GM21529 (cell line): ENCODE measurements around the gene PRKG2.
"Not testable (repeated sequence)": the region's sequence is repeated elsewhere in the genome, so short reads cannot be mapped to it uniquely, and the experiment has no call there.

Experiments
- ATAC-seq: cut with Tn5 transposase; IDR thresholded peaks from one replicate; pipeline ENCODE4 v1.9.1; 2021; ENCODE audit not compliant: unreplicated experiment

The PRKG2 gene

DNA sequence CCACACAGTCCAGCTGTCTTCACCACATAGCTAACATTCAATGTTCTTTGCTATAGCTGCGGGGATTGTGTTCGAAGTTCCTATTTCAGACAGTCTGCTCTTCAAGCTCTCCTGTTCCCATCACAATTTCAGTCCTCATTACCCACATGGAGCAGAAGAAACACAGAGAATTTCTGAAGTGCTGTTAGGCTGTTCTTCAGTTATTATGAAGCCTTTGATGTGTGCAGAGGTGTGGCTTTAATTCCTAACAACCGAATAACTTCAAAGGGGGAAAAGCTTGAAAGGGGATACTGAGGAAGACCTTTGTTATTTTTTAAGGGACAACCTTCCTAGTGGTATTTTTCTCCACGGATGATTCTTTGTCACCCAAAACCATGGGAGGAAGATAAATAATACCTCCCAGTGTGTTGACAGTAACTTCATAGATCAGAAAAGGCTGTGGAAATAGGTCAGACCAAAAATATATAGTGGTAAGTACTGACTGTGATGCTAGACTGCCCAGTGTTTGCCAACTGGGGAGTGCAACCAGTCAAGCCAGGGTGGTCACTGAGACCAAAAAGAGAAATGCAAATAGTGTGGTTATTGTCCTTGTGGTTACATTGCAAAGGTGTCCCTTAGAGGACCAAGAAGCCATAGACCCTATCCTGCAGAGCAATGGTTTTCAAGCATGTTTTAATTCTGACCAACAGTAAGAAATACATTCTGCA is 52.1 kb downstream of the PRKG2 start:
- no peak for ATAC-seq

DNA sequence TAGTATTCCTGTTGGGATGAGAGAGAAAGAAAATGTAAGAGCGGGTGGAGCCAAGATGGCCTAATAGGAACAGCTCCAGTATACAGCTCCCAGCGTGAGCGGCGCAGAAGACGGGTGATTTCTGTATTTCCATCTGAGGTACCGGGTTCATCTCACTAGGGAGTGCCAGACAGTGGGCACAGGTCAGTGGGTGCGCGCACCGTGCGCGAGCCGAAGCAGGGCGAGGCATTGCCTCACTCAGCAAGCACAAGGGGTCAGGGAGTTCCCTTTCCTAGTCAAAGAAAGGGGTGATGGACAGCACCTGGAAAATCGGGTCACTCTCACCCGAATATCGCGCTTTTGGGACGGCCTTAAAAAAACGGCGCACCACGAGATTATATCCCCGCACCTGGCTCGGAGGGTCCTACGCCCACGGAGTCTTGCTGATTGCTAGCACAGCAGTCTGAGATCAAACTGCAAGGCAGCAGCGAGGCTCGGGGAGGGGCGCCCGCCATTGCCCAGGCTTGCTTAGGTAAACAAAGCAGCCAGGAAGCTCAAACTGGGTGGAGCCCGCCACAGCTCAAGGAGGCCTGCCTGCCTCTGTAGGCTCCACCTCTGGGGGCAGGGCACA is 61.2 kb downstream of the PRKG2 start:
- ATAC-seq = not testable (repeated sequence)

GRCh38 chr4:81152839-81153713 is 61.9 kb downstream of the PRKG2 start:
- ATAC-seq = no peak

- ATAC-seq = no peak
Measured at GRCh38 chr4:81149976-81150375, 65.0 kb downstream of the PRKG2 start.

DNA sequence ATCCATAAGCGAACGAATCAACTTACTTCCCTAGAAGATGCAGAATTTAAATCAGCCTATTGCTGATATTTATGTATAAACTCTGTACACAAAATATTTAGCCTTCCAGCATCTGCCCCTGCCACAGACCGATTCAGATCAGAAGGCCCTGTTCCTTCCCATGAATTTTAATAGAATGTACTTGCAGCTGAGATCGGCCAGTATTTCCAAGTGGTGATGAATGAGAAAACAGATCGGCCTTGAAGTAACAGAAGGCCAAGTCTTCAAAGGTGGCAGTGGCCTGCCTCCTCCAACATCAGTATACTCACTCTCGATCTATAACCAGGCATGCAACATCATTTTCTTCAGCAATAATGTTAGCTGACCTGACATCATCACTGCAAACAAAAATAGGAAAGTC is 66.4 kb downstream of the PRKG2 start:
- ATAC-seq = no peak

DNA sequence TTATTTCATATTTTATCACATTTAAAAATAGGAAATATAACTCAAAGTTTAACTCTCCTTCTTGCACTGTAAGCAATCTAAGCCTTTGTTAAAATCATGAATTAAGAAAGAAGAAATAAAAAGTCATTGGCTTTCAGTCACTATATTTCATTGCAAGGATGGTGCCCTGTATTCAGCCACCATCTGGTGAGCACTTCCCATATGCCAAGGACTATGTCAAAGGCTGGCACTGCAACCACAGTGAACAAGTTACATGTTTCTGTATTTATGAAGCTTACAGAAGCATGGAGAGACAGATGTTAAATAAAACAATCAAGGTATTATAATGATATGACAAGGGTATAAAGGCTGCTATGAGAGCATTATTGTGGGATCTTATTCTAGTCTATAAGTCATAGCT is 68.6 kb downstream of the PRKG2 start:
- no peak for ATAC-seq

DNA sequence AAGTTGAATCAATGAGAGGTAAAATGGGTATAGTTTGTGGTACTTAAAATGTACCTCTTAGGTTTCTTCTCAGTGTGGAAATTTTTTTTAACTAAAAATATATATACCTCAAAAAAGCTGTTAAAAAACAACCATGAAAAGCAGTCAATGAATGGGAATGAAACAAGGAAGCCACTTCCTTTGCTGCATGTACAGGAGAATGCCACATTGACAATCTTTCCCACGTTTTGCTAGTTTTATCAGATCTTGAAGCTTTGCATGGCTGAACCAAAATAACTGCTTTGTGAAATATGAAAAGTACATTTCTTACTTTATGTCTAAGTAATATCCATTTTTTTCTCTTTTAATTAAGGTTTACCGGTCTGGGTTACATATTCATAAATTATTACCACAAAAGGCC is 71.8 kb downstream of the PRKG2 start:
- ATAC-seq = no peak

GRCh38 chr4:81142744-81143143 is 72.3 kb downstream of the PRKG2 start:
- no peak for ATAC-seq

- ATAC-seq = no peak
Measured at GRCh38 chr4:81137894-81138293, 77.1 kb downstream of the PRKG2 start.

- ATAC-seq = no peak
Measured at GRCh38 chr4:81137446-81137845, 77.6 kb downstream of the PRKG2 start.

- no peak for ATAC-seq
Measured at GRCh38 chr4:81136161-81136905, 78.7 kb downstream of the PRKG2 start.

DNA sequence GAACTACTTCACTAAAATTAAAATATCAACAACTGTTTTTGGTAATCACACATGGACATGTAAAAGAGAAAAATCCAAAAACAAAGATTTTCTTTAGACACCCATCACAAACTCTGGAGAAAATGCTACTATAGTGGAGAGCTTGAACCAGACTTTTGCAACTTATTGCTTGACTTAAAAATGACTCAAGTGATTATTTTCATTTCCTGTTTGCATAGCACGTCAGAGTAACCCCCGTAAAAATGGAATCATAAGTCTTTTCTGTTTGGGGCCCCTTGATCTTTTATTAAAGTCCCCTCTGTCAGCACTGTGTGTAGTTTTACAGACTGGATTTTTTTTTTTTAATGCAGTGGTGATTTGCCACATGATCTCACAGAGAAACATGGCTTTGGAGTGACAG is 79.5 kb downstream of the PRKG2 start:
- ATAC-seq = no peak

GRCh38 chr4:81131563-81131962 is 83.5 kb downstream of the PRKG2 start:
- no peak for ATAC-seq

GRCh38 chr4:81131066-81131465 is 84.0 kb downstream of the PRKG2 start:
- no peak for ATAC-seq

DNA sequence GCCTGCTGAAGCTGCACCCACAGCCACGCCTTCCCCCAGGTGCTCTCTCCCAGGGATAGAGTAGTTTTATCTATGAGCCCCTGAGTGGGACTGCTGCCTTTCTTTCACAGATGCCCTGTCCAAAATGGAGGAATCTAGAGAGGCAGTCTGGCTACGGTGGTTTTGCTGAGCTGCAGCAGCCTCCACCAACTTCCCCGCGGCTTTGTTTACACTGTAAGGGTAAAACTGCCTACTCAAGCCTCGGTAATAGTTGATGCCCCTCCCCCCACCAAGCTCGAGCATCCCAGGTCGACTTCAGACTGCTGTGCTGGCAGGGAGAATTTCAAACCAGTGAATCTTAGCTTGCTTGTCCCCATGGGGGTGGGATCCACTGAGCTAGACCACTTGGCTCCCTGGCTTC is 84.5 kb downstream of the PRKG2 start:
- no peak for ATAC-seq

- no peak for ATAC-seq
Measured at GRCh38 chr4:81120055-81120454, 95.0 kb downstream of the PRKG2 start.

- ATAC-seq = no peak
Measured at GRCh38 chr4:81118086-81118485, 96.9 kb downstream of the PRKG2 start.

- ATAC-seq = no peak
Measured at GRCh38 chr4:81116566-81116965, 98.5 kb downstream of the PRKG2 start.

DNA sequence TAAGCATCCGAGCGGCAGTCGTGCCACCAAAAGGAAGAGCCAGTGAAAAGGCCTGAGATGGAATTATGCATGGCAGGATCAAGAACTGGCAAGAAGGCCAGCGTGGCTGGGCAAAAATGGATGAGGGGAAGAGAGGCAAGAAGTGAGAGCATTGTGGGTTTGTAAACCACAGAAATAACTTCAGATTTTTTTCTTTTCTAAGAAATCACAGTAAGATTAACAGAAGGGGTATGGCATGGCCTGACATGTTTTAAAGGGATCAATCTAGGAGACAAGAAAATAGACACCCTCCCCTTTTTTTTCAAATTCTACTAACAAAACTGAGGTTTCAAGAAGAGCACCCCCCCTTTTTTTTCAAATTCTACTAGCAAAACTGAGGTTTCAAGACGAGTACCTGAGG is 102.0 kb downstream of the PRKG2 start:
- ATAC-seq = no peak

DNA sequence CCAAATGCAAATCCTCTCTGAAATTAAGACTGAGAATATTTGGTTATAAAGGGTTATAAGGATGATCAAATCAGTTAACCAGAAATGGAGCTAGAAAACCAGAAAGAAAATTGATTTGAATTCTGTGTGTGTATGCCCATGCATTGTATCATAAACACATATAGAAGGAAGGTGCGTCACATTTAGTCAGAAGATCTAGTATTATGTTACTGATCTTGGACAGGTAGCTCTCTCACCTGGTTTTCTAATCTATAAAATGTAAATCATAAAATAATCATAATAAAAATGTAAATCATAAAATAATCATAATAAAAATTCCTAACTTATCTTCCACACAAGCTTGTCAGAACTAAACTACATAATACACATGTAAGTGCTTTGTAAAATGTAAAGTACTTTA is 105.7 kb downstream of the PRKG2 start:
- no peak for ATAC-seq

DNA sequence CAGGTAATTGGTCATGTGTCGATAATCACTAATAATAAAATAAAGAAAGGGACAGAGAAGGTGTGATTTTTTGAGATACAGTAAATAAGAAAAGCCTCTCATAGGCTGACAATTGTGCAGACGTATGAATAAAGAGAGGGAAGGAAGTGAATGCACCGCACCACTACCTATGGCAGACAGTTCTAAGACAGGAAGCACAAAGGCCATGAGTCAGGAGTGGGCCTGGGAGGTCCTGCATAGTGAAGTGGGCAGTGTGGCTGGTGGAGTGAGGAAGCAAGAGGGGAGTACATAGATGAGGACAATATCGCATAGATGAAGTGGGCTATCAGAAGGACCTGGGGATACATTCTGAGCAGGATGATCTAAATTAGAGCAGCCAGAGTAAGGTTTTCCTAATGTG is 108.9 kb downstream of the PRKG2 start:
- no peak for ATAC-seq
